GM21737 (cell line): ENCODE measurements around the gene DHX35.
"Not testable (repeated sequence)": the region's sequence is repeated elsewhere in the genome, so short reads cannot be mapped to it uniquely, and the experiment has no call there.

Experiments
- ATAC-seq: cut with Tn5 transposase; IDR thresholded peaks from one replicate; pipeline ENCODE4 v1.9.1; 2021; ENCODE audit warnings: mild to moderate bottlenecking, moderate library complexity; ENCODE audit not compliant: unreplicated experiment

The DHX35 gene

GRCh38 chr20:38940644-38941043 is 21.5 kb upstream of the DHX35 start:
- ATAC-seq = no peak

- ATAC-seq = no peak
Observed at GRCh38 chr20:38941726-38942389, 20.3 kb upstream of the DHX35 start.

- no peak for ATAC-seq
Observed at GRCh38 chr20:38945012-38945411, 17.1 kb upstream of the DHX35 start.

GRCh38 chr20:38946836-38947235 is 15.3 kb upstream of the DHX35 start:
- no peak for ATAC-seq

GRCh38 chr20:38947931-38948362 is 14.2 kb upstream of the DHX35 start:
- no peak for ATAC-seq

- ATAC-seq = no peak
Observed at GRCh38 chr20:38950254-38950653, 11.9 kb upstream of the DHX35 start.

GRCh38 chr20:38951611-38952010 is 10.5 kb upstream of the DHX35 start:
- ATAC-seq = no peak

- no peak for ATAC-seq
Observed at GRCh38 chr20:38952153-38952552, 10.0 kb upstream of the DHX35 start.

GRCh38 chr20:38953630-38954340 is 8.4 kb upstream of the DHX35 start:
- ATAC-seq = no peak

- no peak for ATAC-seq
Observed at GRCh38 chr20:38957235-38957876, 4.8 kb upstream of the DHX35 start.

GRCh38 chr20:38957915-38958485 is 4.1 kb upstream of the DHX35 start:
- ATAC-seq = no peak

- ATAC-seq = not testable (repeated sequence)
Observed at GRCh38 chr20:38960187-38960687, 1.9 kb upstream of the DHX35 start.

- ATAC-seq = no peak
Observed at GRCh38 chr20:38961530-38962043, 557 bp upstream of the DHX35 start.

- ATAC-seq = no peak
Observed at GRCh38 chr20:38962928-38963401, 821 bp downstream of the DHX35 start.

- ATAC-seq = no peak
Observed at GRCh38 chr20:38963745-38964144, 1.6 kb downstream of the DHX35 start.

- ATAC-seq = no peak
Observed at GRCh38 chr20:38965264-38965663, 3.1 kb downstream of the DHX35 start.

GRCh38 chr20:38968090-38968489 is 5.9 kb downstream of the DHX35 start:
- ATAC-seq = no peak

- no peak for ATAC-seq
Observed at GRCh38 chr20:38969708-38970107, 7.6 kb downstream of the DHX35 start.

GRCh38 chr20:38970302-38970701 is 8.2 kb downstream of the DHX35 start:
- no peak for ATAC-seq

GRCh38 chr20:38973107-38973506 is 11.0 kb downstream of the DHX35 start:
- no peak for ATAC-seq

- ATAC-seq = no peak
Observed at GRCh38 chr20:38973645-38974044, 11.5 kb downstream of the DHX35 start.
